ENCODE results near the gene BYSL.

BYSL gene

GRCh38 chr6:41976794-41977484 is 55.6 kb downstream of the BYSL start:
- peak; percentile 43 for DNase-seq (ENCODE audit: low spot score)

All from germinal center (tissue), 1 donor.